HG02943 (cell line): Measurements from ENCODE around the gene STX18.
"Not testable (repeated sequence)": the region's sequence is repeated elsewhere in the genome, so short reads cannot be mapped to it uniquely, and the experiment has no call there.

Experiments used
- ATAC-seq: cut with Tn5 transposase; IDR thresholded peaks from one replicate; pipeline ENCODE4 v1.9.1; 2021; ENCODE audit warnings: mild to moderate bottlenecking, low read depth, moderate library complexity; ENCODE audit not compliant: unreplicated experiment

Gene STX18

GRCh38 chr4:4424499-4425115 lies 117.2 kb downstream of the STX18 start:
- no peak for ATAC-seq

- ATAC-seq, result no peak
Measured at GRCh38 chr4:4423706-4424498, 117.9 kb downstream of the STX18 start.

- ATAC-seq, result no peak
Measured at GRCh38 chr4:4422856-4423499, 118.9 kb downstream of the STX18 start.

- not testable (repeated sequence) for ATAC-seq
Measured at GRCh38 chr4:4422117-4422516, 119.7 kb downstream of the STX18 start.

- ATAC-seq, result no peak
Measured at GRCh38 chr4:4421356-4421755, 120.5 kb downstream of the STX18 start.

GRCh38 chr4:4420421-4420820 lies 121.4 kb downstream of the STX18 start:
- no peak for ATAC-seq

GRCh38 chr4:4419896-4420295 lies 122.0 kb downstream of the STX18 start:
- no peak for ATAC-seq

- ATAC-seq, result no peak
Measured at GRCh38 chr4:4418676-4419390, 123.0 kb downstream of the STX18 start.

- ATAC-seq, result no peak
Measured at GRCh38 chr4:4417886-4418285, 124.0 kb downstream of the STX18 start.

- no peak for ATAC-seq
Measured at GRCh38 chr4:4416981-4417380, 124.9 kb downstream of the STX18 start.

GRCh38 chr4:4415806-4416805 lies 125.7 kb downstream of the STX18 start:
- no peak for ATAC-seq

- ATAC-seq, result no peak
Measured at GRCh38 chr4:4415107-4415805, 126.6 kb downstream of the STX18 start.

GRCh38 chr4:4413806-4414205 lies 128.0 kb downstream of the STX18 start:
- ATAC-seq, result no peak

GRCh38 chr4:4413373-4413725 lies 128.5 kb downstream of the STX18 start:
- no peak for ATAC-seq

GRCh38 chr4:4412641-4413372 lies 129.0 kb downstream of the STX18 start:
- ATAC-seq, result no peak

GRCh38 chr4:4411906-4412305 lies 129.9 kb downstream of the STX18 start:
- ATAC-seq, result no peak

GRCh38 chr4:4410271-4410670 lies 131.6 kb downstream of the STX18 start:
- ATAC-seq, result no peak

- no peak for ATAC-seq
Measured at GRCh38 chr4:4409416-4410115, 132.3 kb downstream of the STX18 start.
